Measurements from ENCODE around the gene PHACTR4. TPM values are rescaled to one million over a fixed set of nuclear protein-coding genes. Genes with fewer than 3 reads are reported as not detected.
"Not testable (repeated sequence)": the region's sequence is repeated elsewhere in the genome, so short reads cannot be mapped to it uniquely, and the experiment has no call there.

The PHACTR4 gene
- total RNA-seq, 2 donors from 2014 or later, result 38.9 to 45.0 TPM

GRCh38 chr1:28510273-28510969 lies 140.9 kb downstream of the PHACTR4 start:
- no peak for TF ChIP-seq POLR2AphosphoS5 (IDR thresholded peaks at IDR 0.05)
- TF ChIP-seq CTCF (IDR thresholded peaks at IDR 0.05), result no peak
- no peak for TF ChIP-seq POLR2A (IDR thresholded peaks at IDR 0.05)
- intact Hi-C loops (cut with DNase I), result loop anchor here (10.0 kb wide), 1 partner anchor 374 kb away; no protein-coding TSS in a partner anchor
- 77% methylated on average over 8 of the region's 8 CpGs for WGBS
- no peak overlapping the region for H3K27ac ChIP-seq
- no peak for DNase-seq (ENCODE audit: low spot score)
- H3K9me3 ChIP-seq, result no peaks in the 10 kb centered on the region
- H3K4me3 ChIP-seq, result no peak overlapping the region
- H3K36me3 ChIP-seq, result peaks cover 0 to 11% of the 10 kb centered on the region in 2 donors
- H3K27me3 ChIP-seq (replicated peaks; ENCODE audit: insufficient read depth), result no peaks in the 10 kb centered on the region
- H3K4me1 ChIP-seq (replicated peaks), result no peaks in the 10 kb centered on the region

- peaks cover 0 to 11% of the 10 kb centered on the region in 2 donors for H3K36me3 ChIP-seq
Observed at GRCh38 chr1:28510970-28511440, 141.5 kb downstream of the PHACTR4 start.

GRCh38 chr1:28512058-28512611 lies 142.6 kb downstream of the PHACTR4 start:
- Histone ChIP-seq H3K4me1 (replicated peaks) (no peaks in the 10 kb centered on the region), H3K4me3 (no peak overlapping the region), H3K36me3 (peaks cover 0 to 11% of the 10 kb centered on the region in 2 donors), H3K27me3 (replicated peaks; ENCODE audit: insufficient read depth) (no peaks in the 10 kb centered on the region), H3K9me3 (no peaks in the 10 kb centered on the region), H3K27ac (no peak overlapping the region)
- DNase-seq (ENCODE audit: low spot score), result no peak
- TF ChIP-seq POLR2AphosphoS5 (IDR thresholded peaks at IDR 0.05) (no peak), CTCF (IDR thresholded peaks at IDR 0.05) (no peak), POLR2A (IDR thresholded peaks at IDR 0.05) (no peak)
- intact Hi-C loops (cut with DNase I), result loop anchor here (10.0 kb wide), 1 partner anchor 373 kb away; no protein-coding TSS in a partner anchor
- 95% methylated on average over 7 of the region's 7 CpGs for WGBS

More at GRCh38 chr1:28510970-28511440, 141.5 kb downstream of the PHACTR4 start:
- H3K4me3 ChIP-seq, result no peak overlapping the region
- H3K4me1 ChIP-seq (replicated peaks), result no peaks in the 10 kb centered on the region
- no peak overlapping the region for H3K27ac ChIP-seq
- no peak for DNase-seq (ENCODE audit: low spot score)
- intact Hi-C loops (cut with DNase I), result loop anchor here (10.0 kb wide), 1 partner anchor 374 kb away; no protein-coding TSS in a partner anchor
- H3K9me3 ChIP-seq, result no peaks in the 10 kb centered on the region
- 98% methylated on average over 2 of the region's 2 CpGs for WGBS
- TF ChIP-seq CTCF (IDR thresholded peaks at IDR 0.05) (no peak), POLR2A (IDR thresholded peaks at IDR 0.05) (no peak), POLR2AphosphoS5 (IDR thresholded peaks at IDR 0.05) (no peak)
- H3K27me3 ChIP-seq (replicated peaks; ENCODE audit: insufficient read depth), result no peaks in the 10 kb centered on the region

GRCh38 chr1:28514445-28514933 lies 144.9 kb downstream of the PHACTR4 start:
- H3K4me3 ChIP-seq; H3K27me3 ChIP-seq (replicated peaks; ENCODE audit: insufficient read depth); H3K27ac ChIP-seq; H3K4me1 ChIP-seq (replicated peaks); DNase-seq (ENCODE audit: low spot score); H3K9me3 ChIP-seq: not testable (repeated sequence)
- intact Hi-C loops (cut with DNase I), result loop anchor here (10.0 kb wide), 1 partner anchor 370 kb away; no protein-coding TSS in a partner anchor
- H3K36me3 ChIP-seq, result peaks cover 0 to 11% of the 10 kb centered on the region in 2 donors
- WGBS, result 91% methylated on average over 13 of the region's 13 CpGs

- no peak overlapping the region for H3K27ac ChIP-seq
Observed at GRCh38 chr1:28516518-28516956, 147.0 kb downstream of the PHACTR4 start.

More at GRCh38 chr1:28516518-28516956, 147.0 kb downstream of the PHACTR4 start:
- TF ChIP-seq CTCF (IDR thresholded peaks at IDR 0.05), result no peak
- TF ChIP-seq POLR2A (IDR thresholded peaks at IDR 0.05), result no peak
- TF ChIP-seq POLR2AphosphoS5 (IDR thresholded peaks at IDR 0.05), result no peak
- Histone ChIP-seq H3K36me3 (no peaks in the 10 kb centered on the region), H3K4me1 (replicated peaks) (no peaks in the 10 kb centered on the region), H3K27me3 (replicated peaks; ENCODE audit: insufficient read depth) (no peaks in the 10 kb centered on the region), H3K9me3 (no peaks in the 10 kb centered on the region), H3K4me3 (no peak overlapping the region)
- no peak for DNase-seq (ENCODE audit: low spot score)
- 91% methylated on average over 1 of the region's 1 CpG for WGBS
- intact Hi-C loops (cut with DNase I), result loop anchor here (5.0 to 10.0 kb wide), 2 partner anchors 66 to 368 kb away; no protein-coding TSS in a partner anchor
